DMS 273 (cell line): ENCODE measurements around the gene CCDC38.
"Not testable (repeated sequence)": the region's sequence is repeated elsewhere in the genome, so short reads cannot be mapped to it uniquely, and the experiment has no call there.

Experiments
- DNase-seq: peaks from one replicate; lab custom pipeline; 2025; ENCODE audit not compliant: unreplicated experiment; lab: John Stamatoyannopoulos, UW

Gene CCDC38

DNA sequence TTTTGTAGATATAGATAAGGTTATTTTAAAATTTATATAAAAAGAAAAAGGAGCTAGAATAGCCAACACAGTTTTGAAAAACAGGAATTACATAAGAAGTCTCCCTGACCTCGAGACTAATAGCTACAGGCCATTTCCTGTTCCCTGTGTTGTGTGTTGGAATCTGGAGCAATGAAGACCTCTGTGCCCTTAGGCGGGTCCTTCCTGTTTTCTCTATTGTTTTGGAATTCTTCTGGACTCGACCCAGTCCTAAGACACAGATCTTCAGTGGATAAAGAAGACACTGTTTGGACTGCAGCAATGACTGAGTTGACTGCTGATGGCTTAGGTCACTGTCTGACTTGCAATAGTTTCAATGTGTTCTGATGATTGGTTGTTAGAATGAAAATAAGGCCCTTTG, 57.4 kb downstream of the CCDC38 start:
- no peak for DNase-seq

DNA sequence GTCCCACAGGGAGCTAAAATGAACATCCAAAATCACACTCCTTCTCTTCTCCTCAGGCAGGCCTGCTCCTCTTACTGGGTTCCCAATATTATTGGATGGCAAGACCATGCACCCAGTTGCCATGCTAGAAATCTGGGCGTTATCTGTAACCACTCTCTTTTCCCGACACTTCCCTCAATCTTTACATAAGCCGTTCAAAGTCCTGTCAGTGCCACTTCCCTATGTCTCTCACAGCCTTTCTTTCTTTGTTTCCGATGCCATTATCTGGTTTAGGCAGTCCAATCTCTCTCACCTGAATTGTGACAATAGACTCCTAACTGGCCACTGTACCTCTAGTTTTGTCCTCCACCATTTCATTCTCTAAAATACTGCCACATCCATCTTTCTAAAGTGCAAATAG, 59.5 kb downstream of the CCDC38 start:
- DNase-seq, result no peak

DNA sequence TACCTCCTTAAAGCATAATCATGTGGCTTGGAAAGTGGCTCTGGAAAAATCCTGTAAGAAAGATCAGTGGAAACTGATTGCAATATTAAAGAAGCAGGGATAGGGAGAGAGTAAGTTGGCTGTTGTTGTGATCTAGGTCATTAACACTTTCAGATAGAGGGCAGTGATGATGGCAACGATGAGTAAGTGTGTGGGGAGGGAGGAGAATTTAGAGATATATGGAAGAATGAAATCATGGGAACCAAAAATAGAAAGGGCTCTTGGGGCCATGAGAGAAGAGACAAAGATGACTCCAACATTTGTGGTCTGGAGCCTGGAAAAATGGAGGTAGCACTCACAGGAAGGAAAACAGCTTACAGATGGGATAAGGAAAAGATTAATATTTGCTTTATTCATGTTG, 60.3 kb downstream of the CCDC38 start:
- DNase-seq, result no peak

DNA sequence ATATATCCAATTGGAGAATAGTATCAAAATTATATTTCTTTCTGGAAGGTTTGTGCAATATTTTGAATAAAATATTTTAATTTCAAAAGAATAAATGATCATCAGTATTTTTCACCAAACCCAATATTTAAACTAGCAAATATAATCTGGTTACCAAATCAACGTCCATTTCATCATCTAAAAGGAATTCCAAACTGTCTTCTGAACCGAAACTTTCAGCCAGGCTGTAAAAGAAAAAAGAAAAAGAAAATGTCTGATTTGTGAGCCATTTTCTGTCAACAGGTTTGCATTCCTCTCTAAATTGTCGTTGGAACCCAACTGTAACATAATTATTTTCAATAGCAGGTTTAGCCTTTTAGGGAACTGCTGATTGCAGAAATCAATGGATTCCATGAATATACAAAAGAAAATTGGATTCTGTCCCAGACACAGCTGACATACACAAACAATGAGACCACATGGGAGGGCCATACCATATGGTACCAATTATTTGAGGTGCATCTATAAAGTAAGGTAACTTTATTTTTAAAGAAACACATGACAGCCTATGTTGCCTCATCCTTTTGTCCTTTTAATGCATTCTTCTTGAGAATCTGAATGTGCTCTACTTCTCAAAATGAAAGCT, 61.0 kb downstream of the CCDC38 start:
- peak; percentile 48 for DNase-seq

DNA sequence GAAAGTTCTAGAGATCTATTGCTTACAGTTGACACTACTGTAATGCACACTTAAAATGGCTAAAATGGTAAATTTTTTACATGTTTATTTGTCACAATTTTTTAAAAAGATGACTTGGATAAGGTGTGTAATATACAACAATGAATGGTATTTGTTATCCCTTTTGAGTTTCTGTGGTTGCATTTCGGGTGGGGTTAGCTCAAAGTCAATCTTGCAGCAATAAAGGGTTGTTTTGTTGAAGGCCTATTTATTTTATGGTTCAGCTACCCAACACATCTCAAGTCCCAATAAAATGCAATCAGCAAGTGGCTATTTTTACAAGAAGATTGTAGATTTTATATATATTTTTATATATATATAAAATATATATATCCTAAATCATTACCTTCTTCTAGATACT, 61.5 kb downstream of the CCDC38 start:
- no peak for DNase-seq

DNA sequence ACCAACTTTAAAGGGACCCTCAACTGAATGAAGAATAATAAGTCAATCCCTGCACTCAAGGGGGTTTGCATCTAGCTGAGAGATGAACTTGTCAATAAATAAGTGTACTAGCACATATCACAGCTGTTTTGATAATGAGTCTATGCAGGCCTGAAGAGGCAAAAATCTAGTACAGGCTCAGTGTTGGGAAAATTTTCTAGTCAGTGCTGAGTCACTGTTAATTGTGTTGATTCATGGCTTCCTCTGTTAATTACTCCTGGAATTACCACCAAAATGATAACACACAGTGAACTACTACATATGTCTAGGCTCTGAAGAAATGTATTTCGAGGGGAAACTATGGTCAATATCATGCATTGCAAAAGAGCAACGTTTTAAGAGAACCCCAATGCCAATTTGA, 64.8 kb downstream of the CCDC38 start:
- DNase-seq, result no peak

DNA sequence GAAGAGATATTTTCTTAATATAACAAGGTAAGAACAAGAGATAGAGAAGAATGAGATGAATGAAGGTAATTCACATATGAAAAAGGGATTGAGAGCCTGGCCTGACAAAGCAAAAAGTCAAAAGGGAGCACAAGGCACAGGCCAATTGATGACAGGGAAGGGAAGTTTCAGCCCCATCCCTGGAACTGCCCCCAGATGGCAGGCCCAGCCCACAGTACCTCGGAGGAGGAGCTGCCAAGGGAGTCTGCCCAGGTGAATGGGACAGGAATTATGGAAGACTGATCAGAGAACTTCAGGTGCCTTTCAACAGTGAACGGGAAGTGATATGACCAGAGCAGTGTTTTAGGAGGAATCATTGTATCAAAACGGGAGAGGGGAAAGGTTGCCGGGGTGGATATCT, 68.0 kb downstream of the CCDC38 start:
- DNase-seq, result no peak

DNA sequence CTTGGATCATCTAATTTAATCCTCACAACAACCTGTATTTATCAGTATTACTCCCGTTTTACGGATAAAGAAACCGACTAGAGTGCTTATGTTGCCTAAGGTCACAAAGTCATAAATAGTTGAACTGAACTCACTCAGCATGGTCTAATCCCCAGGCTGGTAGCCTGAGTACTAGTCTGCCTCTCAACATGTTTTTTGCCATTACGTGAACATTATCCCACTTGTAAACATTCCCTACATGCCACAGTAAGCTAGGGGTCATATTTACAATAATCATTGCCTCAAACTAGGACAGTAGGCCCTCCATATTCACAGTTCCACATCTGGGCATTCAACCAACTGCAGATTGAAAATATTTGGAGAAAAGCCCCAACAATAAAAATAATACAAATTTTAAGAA, 71.5 kb downstream of the CCDC38 start:
- no peak for DNase-seq

DNA sequence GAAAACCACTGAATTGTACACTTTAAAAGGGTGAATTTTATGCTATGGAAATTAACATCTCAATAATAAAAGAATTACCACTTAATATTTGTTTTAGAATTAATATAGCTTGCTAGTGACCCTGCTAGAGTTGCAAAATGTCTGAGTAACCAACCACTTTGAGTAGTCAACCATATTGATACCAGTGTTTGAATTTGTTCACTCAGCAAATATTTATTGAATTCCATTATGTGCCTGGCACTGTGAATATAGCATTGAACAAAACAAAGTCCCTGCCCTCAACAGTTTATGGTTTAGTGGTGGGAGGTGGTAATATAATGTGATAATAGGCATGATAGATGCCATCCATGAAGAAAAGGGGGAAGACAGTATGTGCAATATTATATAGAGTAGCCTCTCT, 79.1 kb downstream of the CCDC38 start:
- DNase-seq, result no peak

DNA sequence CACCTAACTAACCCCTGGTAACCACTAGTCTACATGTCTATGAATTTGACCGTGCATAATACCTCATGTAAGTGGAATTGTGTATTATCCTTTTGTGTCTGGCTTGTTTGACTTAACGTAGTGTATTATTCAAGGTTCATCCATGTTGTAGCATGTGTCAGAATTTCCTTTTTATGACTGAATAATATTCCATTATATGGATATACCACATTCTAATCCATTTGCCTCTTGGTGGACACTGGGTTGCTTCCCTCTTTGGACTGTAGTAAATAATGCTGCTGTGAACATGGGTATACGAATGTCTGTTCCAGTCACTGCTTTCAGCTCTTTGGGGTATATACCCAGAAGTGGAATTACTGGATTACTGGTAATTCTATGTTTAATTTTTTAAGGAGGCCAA, 80.4 kb downstream of the CCDC38 start:
- DNase-seq, result no peak

DNA sequence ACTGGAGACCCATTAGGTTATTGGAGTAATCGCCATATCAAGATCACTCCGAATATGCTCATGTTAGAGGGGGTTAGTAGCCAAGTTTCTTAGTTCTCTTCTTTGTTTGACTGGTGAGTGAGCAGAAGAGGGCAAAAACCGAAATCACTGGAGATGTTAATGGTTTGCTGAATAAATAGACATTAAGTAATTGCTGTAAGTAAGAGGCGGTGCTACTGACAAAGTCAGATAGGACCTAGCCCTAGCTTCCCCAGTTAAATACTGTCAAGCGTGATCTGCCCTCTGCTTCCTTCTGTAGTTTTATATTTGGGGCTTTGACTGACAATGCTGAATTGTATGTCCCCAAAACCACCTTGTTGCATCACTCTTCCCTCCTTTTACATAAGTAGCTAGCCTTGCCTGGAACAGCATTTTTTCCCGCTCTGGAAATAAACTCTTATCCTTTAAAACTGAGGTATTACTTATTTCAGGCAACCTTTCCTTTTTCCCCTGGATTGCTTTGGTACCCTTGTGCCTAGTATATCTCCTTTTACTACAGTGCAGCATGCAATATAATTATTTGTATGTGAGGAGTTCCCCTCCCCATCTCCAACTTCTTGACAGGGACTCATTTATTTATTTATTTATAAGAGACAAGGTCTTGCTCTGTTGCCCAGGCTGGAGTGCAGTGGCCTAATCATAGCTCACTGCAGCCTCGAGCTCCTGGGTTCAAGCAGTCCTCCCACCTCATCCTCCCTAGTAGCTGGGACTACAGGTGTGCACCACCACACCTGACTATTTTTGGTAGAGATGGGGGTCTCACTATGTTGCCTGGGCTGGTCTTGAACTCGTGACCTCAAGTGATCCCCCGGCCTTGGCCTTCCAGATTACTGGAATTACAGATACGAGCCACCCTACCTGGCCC, 82.2 kb downstream of the CCDC38 start:
- DNase-seq, result peak; percentile 6

DNA sequence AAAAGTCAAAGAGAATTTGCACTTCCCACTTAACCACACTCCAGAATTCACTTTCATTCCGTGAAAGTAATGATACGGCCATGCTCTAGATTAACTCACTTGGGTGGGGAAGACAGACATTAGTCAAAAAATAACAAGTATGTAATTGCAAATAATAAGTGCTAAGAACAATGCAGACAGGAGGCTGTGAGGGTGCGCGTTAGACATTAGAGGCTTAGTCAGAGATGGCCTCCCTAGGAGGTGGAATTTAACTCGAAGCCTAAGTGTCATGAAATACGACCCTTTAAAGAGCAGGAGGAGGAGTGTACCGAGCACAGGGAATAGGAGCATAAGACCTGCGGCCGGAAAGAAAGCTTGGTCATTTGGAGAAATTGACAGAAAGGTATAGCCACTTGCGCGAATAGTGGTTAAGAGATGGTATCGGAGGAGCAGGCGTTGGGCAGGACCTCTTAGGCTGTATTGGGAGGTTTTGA, 83.0 kb downstream of the CCDC38 start:
- peak; percentile 56 for DNase-seq

DNA sequence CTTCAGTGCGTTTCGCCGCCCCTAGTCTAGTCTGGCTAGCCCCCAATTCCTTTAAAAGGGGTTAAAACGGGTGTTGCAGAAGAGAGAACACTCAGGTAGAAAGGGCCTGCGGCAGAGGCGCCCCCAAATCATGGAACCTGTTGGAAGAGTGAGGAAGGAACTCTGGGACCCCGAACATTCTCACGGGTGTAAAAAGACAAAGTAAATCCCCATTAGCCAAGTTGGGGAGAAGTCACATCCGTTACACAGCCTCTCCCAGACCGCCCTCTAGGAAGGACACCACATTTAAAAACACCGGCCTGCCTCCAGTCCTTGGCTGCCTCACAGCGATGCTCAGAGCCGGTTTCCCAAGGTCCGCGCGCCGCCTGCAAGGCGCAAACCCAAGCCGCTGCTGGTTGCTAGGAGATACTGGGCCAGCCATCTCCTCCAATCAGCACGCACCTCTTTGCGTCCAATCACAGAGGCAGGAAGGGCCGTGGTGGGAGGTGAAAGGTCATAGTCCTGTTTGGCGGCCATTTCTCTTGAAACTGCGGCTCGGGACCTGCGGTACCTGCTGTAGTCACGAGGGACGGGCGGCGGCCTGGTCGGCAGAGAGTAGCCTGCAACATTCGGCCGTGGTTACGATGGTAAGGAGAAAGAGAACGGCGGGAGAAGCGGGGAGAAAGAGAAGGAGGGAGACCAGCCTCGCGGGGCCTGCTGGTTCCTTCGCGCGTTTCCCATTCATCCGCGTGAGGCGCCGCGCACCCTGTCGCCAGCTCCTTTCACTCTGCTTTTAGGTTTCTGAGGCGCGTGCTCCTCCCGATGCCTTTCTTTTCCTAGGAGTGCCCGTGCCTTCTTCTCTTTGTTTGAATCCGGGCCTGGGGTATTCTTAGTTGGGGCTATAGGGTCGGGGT, 83.7 kb downstream of the CCDC38 start, which contains the start of gene SNRPF:
TSS of gene SNRPF (plus strand) at position 502 of the 893 bp plus-strand sequence. CDS start at position 624, 122 bp downstream.
- DNase-seq, result peak; percentile 96

DNA sequence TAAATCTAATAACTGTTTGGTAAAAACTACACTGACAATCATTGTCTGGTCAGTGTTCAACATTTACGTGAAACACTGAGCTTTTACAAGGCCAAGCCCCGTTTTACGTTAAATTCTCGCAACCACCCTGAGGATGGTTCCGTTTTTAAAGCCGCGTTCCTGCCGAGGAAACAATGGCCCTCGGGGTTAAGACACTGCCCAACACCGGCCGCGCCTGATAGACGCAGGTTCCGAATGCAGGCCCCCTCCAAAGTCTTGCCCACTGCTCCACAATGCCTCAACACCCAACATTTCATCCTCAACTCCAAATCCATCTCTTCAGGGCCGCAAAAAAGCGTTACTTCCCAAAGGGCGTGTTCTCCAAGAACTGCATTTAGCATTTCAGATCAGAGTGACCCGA, 84.6 kb downstream of the CCDC38 start:
- DNase-seq, result no peak

DNA sequence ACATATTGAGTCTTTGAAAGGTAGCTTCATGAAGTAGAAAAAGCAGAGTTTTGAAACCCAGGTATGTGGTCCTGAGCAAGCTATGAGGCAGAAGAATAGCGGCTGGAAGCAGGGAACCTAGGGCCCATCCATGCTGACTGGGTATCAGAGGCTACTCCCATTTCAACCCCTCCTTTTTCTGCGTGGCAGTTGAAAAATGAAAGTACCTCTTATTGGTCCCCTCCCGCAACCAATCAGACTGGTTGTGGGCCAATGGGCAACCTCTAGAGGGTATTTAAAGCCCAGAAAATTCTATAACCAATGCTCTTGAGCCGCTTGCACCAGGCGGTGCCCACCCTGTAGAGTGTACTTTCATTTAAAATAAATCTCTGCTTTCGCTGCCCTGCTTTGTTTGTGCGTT, 85.3 kb downstream of the CCDC38 start:
- no peak for DNase-seq

DNA sequence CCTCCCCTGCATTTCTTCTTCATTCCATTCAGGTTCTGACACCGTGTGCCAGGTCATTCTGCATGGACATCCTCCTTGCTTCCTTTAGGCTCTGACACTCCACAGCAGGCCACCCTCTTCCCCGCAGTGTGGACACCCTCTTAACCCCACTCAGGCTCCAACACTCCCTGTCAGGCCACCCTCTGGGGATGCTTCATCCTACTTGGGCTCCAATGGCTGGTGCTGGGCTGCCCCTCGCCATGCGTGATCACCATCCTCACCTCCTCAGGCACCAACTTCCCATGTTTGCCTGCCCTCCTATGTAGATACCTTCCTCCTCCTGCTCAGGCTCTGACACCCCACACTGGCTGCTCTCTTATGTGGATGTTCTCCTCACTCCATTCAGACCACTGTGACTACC, 90.3 kb downstream of the CCDC38 start:
- no peak for DNase-seq

DNA sequence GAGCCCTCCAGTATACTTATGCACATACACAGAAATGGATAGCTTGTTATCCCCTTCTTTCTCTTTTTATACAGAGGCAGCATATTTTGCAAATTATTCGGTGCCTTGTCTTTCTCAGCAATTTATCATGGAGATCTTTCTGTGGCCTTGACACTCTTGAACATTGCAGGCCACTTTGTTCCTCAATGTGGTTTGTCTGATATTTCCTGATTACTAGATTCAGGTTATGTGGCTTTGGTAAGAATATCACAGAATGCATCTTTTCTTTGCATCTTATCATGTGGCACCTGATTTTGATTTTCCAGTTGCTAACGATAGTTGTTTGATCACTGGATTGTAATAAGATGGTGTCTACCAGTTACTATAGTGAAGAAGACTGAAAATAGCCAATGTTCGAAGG, 90.8 kb downstream of the CCDC38 start:
- DNase-seq, result no peak

DNA sequence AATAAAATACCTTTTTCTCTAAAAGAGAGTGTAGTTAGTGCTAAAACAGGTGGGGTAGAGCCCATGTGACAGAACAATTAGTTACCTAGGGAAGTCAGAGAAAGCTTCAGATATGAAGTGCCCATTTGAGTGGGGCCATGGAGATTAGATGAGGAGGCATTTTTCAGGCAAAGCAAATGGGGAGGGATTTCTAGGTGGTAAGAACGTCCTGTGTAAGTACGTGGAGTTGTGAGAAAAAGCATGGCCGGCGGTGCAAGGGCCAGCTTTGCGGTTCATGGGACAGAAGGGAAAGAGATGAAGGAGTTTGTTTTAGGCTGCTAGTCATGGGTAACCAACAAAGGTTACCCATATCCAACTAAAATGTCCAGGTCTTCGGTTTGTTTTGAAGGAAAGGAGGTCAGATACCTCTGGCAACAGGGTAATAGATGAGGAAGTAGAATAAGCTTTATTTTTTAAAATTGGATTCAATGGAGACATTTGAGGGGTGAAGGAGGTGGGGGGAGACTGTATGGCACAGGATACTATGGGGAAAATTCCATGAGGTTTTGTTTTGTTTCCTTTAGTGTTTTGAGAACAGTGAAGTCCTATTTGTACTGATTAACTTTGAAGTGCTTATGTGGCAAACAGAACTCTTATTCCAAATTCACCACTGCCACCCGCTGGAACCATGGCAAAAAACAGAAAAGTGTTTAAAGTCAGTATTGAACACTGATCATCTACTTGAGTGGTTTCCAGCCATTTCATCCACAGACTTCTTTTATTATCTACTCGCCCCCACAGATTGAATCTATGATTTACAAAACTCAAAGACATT, 93.6 kb downstream of the CCDC38 start:
- peak; percentile 49 for DNase-seq

DNA sequence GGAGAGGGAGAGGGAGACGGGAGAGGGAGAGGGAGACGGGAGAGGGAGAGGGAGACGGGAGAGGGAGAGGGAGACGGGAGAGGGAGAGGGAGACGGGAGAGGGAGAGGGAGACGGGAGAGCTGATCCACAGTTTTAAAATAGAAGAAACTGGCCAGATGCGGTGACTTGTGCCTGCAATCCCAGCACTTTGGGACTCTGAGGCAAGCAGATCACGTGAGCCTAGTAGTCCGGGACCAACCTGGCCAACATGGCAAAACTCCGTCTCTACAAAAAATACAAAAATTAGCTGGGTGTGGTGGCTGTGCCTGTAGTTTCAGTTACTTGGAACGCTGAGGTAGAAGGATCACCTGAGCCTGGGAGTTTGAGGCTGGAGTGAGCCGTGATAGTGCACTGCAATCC, 100.0 kb downstream of the CCDC38 start:
- DNase-seq, result not testable (repeated sequence)

DNA sequence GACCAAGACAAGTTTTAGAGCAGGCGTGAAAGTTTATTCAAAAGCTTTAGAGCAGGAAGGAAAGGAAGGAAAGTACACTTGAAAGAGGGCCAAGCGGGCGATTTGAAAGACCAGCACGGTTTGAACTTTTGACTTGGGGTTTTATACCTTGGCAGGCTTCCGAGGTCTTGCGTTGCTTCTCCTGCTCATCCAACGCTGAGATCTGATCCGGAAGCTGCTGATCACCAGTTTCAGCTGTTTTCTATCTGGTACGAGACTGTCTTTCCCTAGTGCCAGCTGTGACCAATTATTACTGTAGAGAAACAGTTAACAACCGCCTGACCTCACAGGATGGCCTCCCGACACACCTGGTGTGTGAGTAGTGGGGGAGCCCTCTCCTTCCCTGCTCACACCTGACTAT, 104.3 kb downstream of the CCDC38 start:
- DNase-seq, result peak; percentile 52
